Parathyroid adenoma (tissue), 2 donors: Measurements from ENCODE around the gene TEX10.

ENCODE experiments used
- H2AFZ ChIP-seq: fragments of 300-600 bp; sonication (generic); one replicate; pipeline ENCODE4 v1.7.0; 2017; ENCODE audit warnings: antibody characterized with exemption, mild to moderate bottlenecking
- H3K27ac ChIP-seq: fragments of 300-600 bp; sonication (generic); one replicate; pipeline ENCODE4 v1.7.0; 2017
- H3K27me3 ChIP-seq: fragments of 300-600 bp; sonication (generic); one replicate; pipeline ENCODE4 v1.7.0; 2017; ENCODE audit warnings: low read length; ENCODE audit not compliant: control insufficient read depth, insufficient read depth
- H3K36me3 ChIP-seq: fragments of 300-600 bp; sonication (generic); one replicate; pipeline ENCODE4 v1.7.0; 2017; ENCODE audit warnings: low read length; ENCODE audit not compliant: control insufficient read depth, insufficient read depth
- H3K4me1 ChIP-seq: fragments of 300-600 bp; sonication (generic); one replicate; pipeline ENCODE4 v1.7.0; 2017; ENCODE audit warnings: control low read depth
- H3K4me2 ChIP-seq: fragments of 300-600 bp; sonication (generic); one replicate; pipeline ENCODE4 v1.7.0; 2017; ENCODE audit warnings: low read length
- H3K4me3 ChIP-seq: fragments of 300-600 bp; sonication (generic); one replicate; pipeline ENCODE4 v1.7.0; 2017; ENCODE audit warnings: low read depth, low read length
- H3K79me2 ChIP-seq: fragments of 300-600 bp; sonication (generic); one replicate; pipeline ENCODE4 v1.7.0; 2017; ENCODE audit warnings: control low read depth
- H3K9ac ChIP-seq: fragments of 300-600 bp; sonication (generic); one replicate; pipeline ENCODE4 v1.7.0; 2017; ENCODE audit warnings: mild to moderate bottlenecking
- H3K9me3 ChIP-seq: fragments of 300-600 bp; sonication (generic); one replicate; pipeline ENCODE4 v1.7.0; 2017; ENCODE audit warnings: low read length; ENCODE audit not compliant: control insufficient read depth
- CTCF ChIP-seq: fragments of 300-600 bp; sonication (generic); IDR thresholded peaks from one replicate; pipeline ENCODE4 v1.7.0; 2017; ENCODE audit warnings: antibody characterized with exemption, mild to moderate bottlenecking
- donor health status: primary hyperparathyroidism.

The TEX10 gene

GRCh38 chr9:100315561-100315960 lies 37.2 kb downstream of the TEX10 start:
- Histone ChIP-seq H3K4me3 (no peak overlapping the region), H3K4me2 (no peak overlapping the region), H2AFZ (no peak overlapping the region), H3K9me3 (no peaks in the 10 kb centered on the region), H3K4me1 (no peaks in the 10 kb centered on the region), H3K79me2 (no peaks in the 10 kb centered on the region), H3K27ac (no peak overlapping the region), H3K27me3 (no peaks in the 10 kb centered on the region), H3K36me3 (no peaks in the 10 kb centered on the region), H3K9ac (no peak overlapping the region)
- no peak for TF ChIP-seq CTCF

GRCh38 chr9:100309992-100310391 lies 42.8 kb downstream of the TEX10 start:
- no peaks in the 10 kb centered on the region for H3K36me3 ChIP-seq
- no peak overlapping the region for H3K4me3 ChIP-seq
- H3K79me2 ChIP-seq = no peaks in the 10 kb centered on the region
- H3K4me1 ChIP-seq = no peaks in the 10 kb centered on the region
- H3K9me3 ChIP-seq = no peaks in the 10 kb centered on the region
- H3K27ac ChIP-seq = no peak overlapping the region
- H3K27me3 ChIP-seq = no peaks in the 10 kb centered on the region
- no peak for TF ChIP-seq CTCF
- no peak overlapping the region for H2AFZ ChIP-seq
- no peak overlapping the region for H3K9ac ChIP-seq
- H3K4me2 ChIP-seq = no peak overlapping the region

DNA sequence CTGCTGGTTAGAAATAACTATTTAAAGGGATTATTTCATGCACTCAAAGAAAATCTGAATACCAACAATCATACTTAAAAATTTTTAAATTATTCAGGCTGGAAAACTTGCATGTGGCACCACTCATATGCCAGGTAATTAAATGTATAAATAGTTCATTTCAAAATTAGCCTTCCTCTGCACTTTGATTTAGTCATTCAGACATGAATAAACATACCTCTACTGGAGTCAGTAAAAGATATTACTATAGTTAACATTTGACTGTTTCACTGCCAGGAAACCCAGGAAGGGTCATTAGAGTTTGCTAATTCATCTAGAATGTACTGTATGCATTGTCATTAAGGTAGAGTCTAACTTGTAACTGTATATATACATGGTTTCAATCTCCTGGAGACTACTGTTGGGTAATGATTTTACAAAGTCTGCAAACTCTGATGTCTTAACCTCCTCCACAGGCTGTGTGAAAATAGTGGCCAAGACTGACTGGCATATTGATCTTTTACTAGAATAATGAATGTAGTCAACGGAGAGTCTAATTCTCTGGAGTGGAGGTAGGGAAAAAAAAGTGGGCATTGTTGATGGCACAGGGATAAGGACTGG lies 43.7 kb downstream of the TEX10 start:
- no peaks in the 10 kb centered on the region for H3K79me2 ChIP-seq
- H3K4me1 ChIP-seq = no peaks in the 10 kb centered on the region
- H3K27me3 ChIP-seq = no peaks in the 10 kb centered on the region
- H3K4me3 ChIP-seq = no peak overlapping the region
- H2AFZ ChIP-seq = no peak overlapping the region
- no peak overlapping the region for H3K4me2 ChIP-seq
- no peaks in the 10 kb centered on the region for H3K9me3 ChIP-seq
- no peak for TF ChIP-seq CTCF
- no peaks in the 10 kb centered on the region for H3K36me3 ChIP-seq
- H3K27ac ChIP-seq = no peak overlapping the region
- H3K9ac ChIP-seq = no peak overlapping the region

DNA sequence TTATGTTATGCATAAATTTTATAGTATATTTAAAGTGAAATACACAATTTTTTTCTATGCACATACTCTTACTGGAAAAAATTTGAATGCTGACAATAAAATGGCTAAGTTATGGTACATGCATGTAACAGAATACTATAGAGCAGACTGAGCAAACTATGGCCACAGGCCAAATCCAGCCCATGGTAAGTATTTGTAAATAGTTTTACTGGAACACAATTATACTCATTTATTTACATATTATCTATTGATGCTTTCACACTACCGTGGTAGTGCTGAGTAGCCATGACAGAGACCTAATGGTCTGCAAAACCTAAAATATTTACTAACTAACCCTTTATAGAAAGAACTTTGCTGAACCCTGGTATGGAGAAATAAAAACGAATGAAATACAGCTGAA lies 45.7 kb downstream of the TEX10 start:
- Histone ChIP-seq H3K79me2 (no peaks in the 10 kb centered on the region), H3K9ac (no peak overlapping the region), H3K36me3 (no peaks in the 10 kb centered on the region), H3K4me2 (no peak overlapping the region), H3K27ac (no peak overlapping the region), H3K4me1 (peaks cover 7% of the 10 kb centered on the region), H3K9me3 (no peaks in the 10 kb centered on the region), H3K4me3 (no peak overlapping the region), H2AFZ (no peak overlapping the region), H3K27me3 (no peaks in the 10 kb centered on the region)
- no peak for TF ChIP-seq CTCF

- no peak for TF ChIP-seq CTCF
- H3K9ac ChIP-seq = no peak overlapping the region
- H3K36me3 ChIP-seq = no peaks in the 10 kb centered on the region
Measured at GRCh38 chr9:100306283-100306682, 46.5 kb downstream of the TEX10 start.

More at GRCh38 chr9:100306283-100306682, 46.5 kb downstream of the TEX10 start:
- Histone ChIP-seq H3K79me2 (no peaks in the 10 kb centered on the region), H3K4me2 (no peak overlapping the region), H3K27ac (no peak overlapping the region), H3K9me3 (no peaks in the 10 kb centered on the region), H3K4me1 (peaks cover 7% of the 10 kb centered on the region), H3K4me3 (no peak overlapping the region), H3K27me3 (no peaks in the 10 kb centered on the region), H2AFZ (no peak overlapping the region)
